H9 (cell line): ENCODE measurements around the gene CST6. TPM values are rescaled to one million over a fixed set of nuclear protein-coding genes. Genes with fewer than 3 reads are reported as not detected.

Experiments
- DNase-seq: peaks from one replicate; pipeline ENCODE4 v3.0.0-alpha.2; 2017
- H2AFZ ChIP-seq: one replicate; pipeline ENCODE4 v1.6.1; 2013; ENCODE audit warnings: mild to moderate bottlenecking, low read length, control low read depth, moderate library complexity
- H2AK5ac ChIP-seq: 2 replicates; pipeline ENCODE4 v1.6.1; 2013; ENCODE audit warnings: low read length, control low read depth, mixed read lengths; ENCODE audit not compliant: insufficient read length
- H2BK120ac ChIP-seq: one replicate; pipeline ENCODE4 v1.6.1; 2013; ENCODE audit warnings: low read depth, mild to moderate bottlenecking, low read length, control low read depth, inconsistent platforms; ENCODE audit not compliant: poor library complexity, severe bottlenecking
- H2BK12ac ChIP-seq: 2 replicates; pipeline ENCODE4 v1.6.1; 2013; ENCODE audit warnings: low read length, control low read depth, mixed read lengths, low read depth; ENCODE audit not compliant: insufficient read length
- H2BK15ac ChIP-seq: 2 replicates; pipeline ENCODE4 v1.6.1; 2013; ENCODE audit warnings: low read depth, low read length, control low read depth
- H2BK20ac ChIP-seq: one replicate; pipeline ENCODE4 v1.6.1; 2013; ENCODE audit warnings: low read depth, mild to moderate bottlenecking, low read length, control low read depth, inconsistent platforms; ENCODE audit not compliant: poor library complexity, severe bottlenecking
- H2BK5ac ChIP-seq: 2 replicates; pipeline ENCODE4 v1.6.1; 2013; ENCODE audit warnings: low read length, control low read depth, mixed read lengths; ENCODE audit not compliant: insufficient read length
- H3K14ac ChIP-seq: 2 replicates; pipeline ENCODE4 v1.6.1; 2013; ENCODE audit warnings: low read length, control low read depth; ENCODE audit not compliant: insufficient read depth
- H3K18ac ChIP-seq: 2 replicates; pipeline ENCODE4 v1.6.1; 2013; ENCODE audit warnings: low read depth, mild to moderate bottlenecking, mixed read lengths, low read length, control low read depth; ENCODE audit not compliant: insufficient read length
- H3K23ac ChIP-seq: 2 replicates; pipeline ENCODE4 v1.6.1; 2013; ENCODE audit warnings: low read length, control low read depth, mixed read lengths, low read depth; ENCODE audit not compliant: insufficient read length
- H3K23me2 ChIP-seq: 2 replicates; pipeline ENCODE4 v1.6.1; 2013; ENCODE audit warnings: low read depth, mild to moderate bottlenecking, mixed read lengths, low read length, control low read depth; ENCODE audit not compliant: insufficient read length, poor library complexity, severe bottlenecking
- H3K27ac ChIP-seq: 2 replicates; pipeline ENCODE4 v1.5.1; 2013; ENCODE audit warnings: low read length, control low read depth, mixed read lengths, low read depth; ENCODE audit not compliant: insufficient read length
- H3K27me3 ChIP-seq: 2 replicates; pipeline ENCODE4 v1.6.1; 2013; ENCODE audit warnings: low read length, control low read depth, inconsistent platforms; ENCODE audit not compliant: insufficient read depth
- H3K4ac ChIP-seq: 2 replicates; pipeline ENCODE4 v1.6.1; 2013; ENCODE audit warnings: low read depth, mild to moderate bottlenecking, control low read depth, inconsistent platforms, low read length, moderate library complexity
- H3K4me1 ChIP-seq: 2 replicates; pipeline ENCODE4 v1.6.1; 2013; ENCODE audit warnings: low read length, control low read depth, inconsistent platforms; ENCODE audit not compliant: insufficient read depth
- H3K4me2 ChIP-seq: 2 replicates; pipeline ENCODE4 v1.6.1; 2013; ENCODE audit warnings: low read length, control low read depth, mixed read lengths; ENCODE audit not compliant: insufficient read length, insufficient read depth
- H3K56ac ChIP-seq: 2 replicates; pipeline ENCODE4 v1.6.1; 2013; ENCODE audit warnings: low read depth, mild to moderate bottlenecking, mixed read lengths, low read length, control low read depth; ENCODE audit not compliant: insufficient read length
- H3K79me1 ChIP-seq: 2 replicates; pipeline ENCODE4 v1.6.1; 2013; ENCODE audit warnings: low read depth, mild to moderate bottlenecking, moderate library complexity, low read length, control low read depth, inconsistent platforms; ENCODE audit not compliant: insufficient read depth, poor library complexity, severe bottlenecking
- H3K79me2 ChIP-seq: 2 replicates; pipeline ENCODE4 v1.6.1; 2013; ENCODE audit warnings: low read length, control low read depth, inconsistent platforms; ENCODE audit not compliant: insufficient read depth
- H3K9ac ChIP-seq: 2 replicates; pipeline ENCODE4 v1.6.1; 2013; ENCODE audit warnings: low read length, control low read depth, mixed read lengths; ENCODE audit not compliant: insufficient read length; ENCODE audit errors: extremely low read depth
- H3K9me3 ChIP-seq: one replicate; pipeline ENCODE4 v1.6.1; 2013; ENCODE audit warnings: low read depth, low read length, inconsistent platforms; ENCODE audit not compliant: control insufficient read depth
- H3T11ph ChIP-seq: one replicate; pipeline ENCODE4 v1.6.1; 2013; ENCODE audit warnings: mild to moderate bottlenecking, low read length, control low read depth, inconsistent platforms
- H4K20me1 ChIP-seq: one replicate; pipeline ENCODE4 v1.6.1; 2013; ENCODE audit not compliant: control insufficient read depth, insufficient read length, insufficient read depth
- H4K5ac ChIP-seq: 2 replicates; pipeline ENCODE4 v1.6.1; 2013; ENCODE audit warnings: low read depth, mild to moderate bottlenecking, mixed read lengths, low read length, control low read depth; ENCODE audit not compliant: insufficient read length
- H4K8ac ChIP-seq: replicated peaks from 2 replicates; pipeline ENCODE4 v1.6.1; 2013; ENCODE audit warnings: low read length, control low read depth, mixed read lengths, low read depth; ENCODE audit not compliant: insufficient read length
- H4K91ac ChIP-seq: 2 replicates; pipeline ENCODE4 v1.6.1; 2013; ENCODE audit warnings: low read depth, mild to moderate bottlenecking, moderate library complexity, mixed read lengths, low read length, control low read depth; ENCODE audit not compliant: insufficient read length
- H3K27ac Mint-ChIP-seq, 3 experiments: 2 replicates in 2 of 3; 3 replicates in 1 of 3; pipeline ENCODE4 v1.8.0; 2020 to 2021; ENCODE audit warnings: mixed read lengths in 3 of 3, mild to moderate bottlenecking in 1 of 3, moderate library complexity in 1 of 3
- H3K27me3 Mint-ChIP-seq: 2 replicates; pipeline ENCODE4 v1.8.0; 2021; ENCODE audit warnings: low read depth, mild to moderate bottlenecking, moderate library complexity, mixed read lengths
- H3K36me3 Mint-ChIP-seq, 3 experiments: 2 replicates in 2 of 3; 3 replicates in 1 of 3; pipeline ENCODE4 v1.8.0; 2020 to 2021; ENCODE audit warnings: low read depth in 3 of 3, mixed read lengths in 3 of 3; ENCODE audit not compliant: insufficient read depth in 1 of 3
- H3K4me1 Mint-ChIP-seq, 2 experiments: 2 replicates each; pipeline ENCODE4 v1.8.0; 2020; ENCODE audit warnings: mixed read lengths in 2 of 2
- H3K4me3 Mint-ChIP-seq, 2 experiments: 2 replicates in 1 of 2; 3 replicates in 1 of 2; pipeline ENCODE4 v1.8.0; 2020 to 2021; ENCODE audit warnings: mild to moderate bottlenecking in 2 of 2, mixed read lengths in 2 of 2, moderate library complexity in 1 of 2
- H3K9me3 Mint-ChIP-seq, 2 experiments: 2 replicates in 1 of 2; 3 replicates in 1 of 2; pipeline ENCODE4 v1.8.0; 2020; ENCODE audit warnings: mild to moderate bottlenecking in 2 of 2, mixed read lengths in 2 of 2, moderate library complexity in 1 of 2
- WGBS: extraction: QIAGEN DNeasy Blood & Tissue Kit; methylation state at CpG from one replicate; pipeline ENCODE4 v1.1.7; 2013; ENCODE audit warnings: missing lambda C conversion rate, low lambda C conversion rate, mixed read lengths; ENCODE audit not compliant: insufficient read length; ENCODE audit errors: extremely low coverage; 5-methylcytosine and 5-hydroxymethylcytosine counted together
- total RNA-seq: library from RNA; stranded (reverse); gene quantifications from 2 replicates; pipeline ENCODE4 v1.2.1, GENCODE V29; 2021
- TF ChIP-seq, protein P1 (sequence below): fragments of 200-600 bp; sonication (generic); conservative IDR thresholded peaks from 3 replicates; pipeline ENCODE4 v1.8.0; 2021; ENCODE audit warnings: antibody characterized with exemption, mild to moderate bottlenecking

Gene CST6
- total RNA-seq, 1 experiment from 2014 or later = not detected

DNA sequence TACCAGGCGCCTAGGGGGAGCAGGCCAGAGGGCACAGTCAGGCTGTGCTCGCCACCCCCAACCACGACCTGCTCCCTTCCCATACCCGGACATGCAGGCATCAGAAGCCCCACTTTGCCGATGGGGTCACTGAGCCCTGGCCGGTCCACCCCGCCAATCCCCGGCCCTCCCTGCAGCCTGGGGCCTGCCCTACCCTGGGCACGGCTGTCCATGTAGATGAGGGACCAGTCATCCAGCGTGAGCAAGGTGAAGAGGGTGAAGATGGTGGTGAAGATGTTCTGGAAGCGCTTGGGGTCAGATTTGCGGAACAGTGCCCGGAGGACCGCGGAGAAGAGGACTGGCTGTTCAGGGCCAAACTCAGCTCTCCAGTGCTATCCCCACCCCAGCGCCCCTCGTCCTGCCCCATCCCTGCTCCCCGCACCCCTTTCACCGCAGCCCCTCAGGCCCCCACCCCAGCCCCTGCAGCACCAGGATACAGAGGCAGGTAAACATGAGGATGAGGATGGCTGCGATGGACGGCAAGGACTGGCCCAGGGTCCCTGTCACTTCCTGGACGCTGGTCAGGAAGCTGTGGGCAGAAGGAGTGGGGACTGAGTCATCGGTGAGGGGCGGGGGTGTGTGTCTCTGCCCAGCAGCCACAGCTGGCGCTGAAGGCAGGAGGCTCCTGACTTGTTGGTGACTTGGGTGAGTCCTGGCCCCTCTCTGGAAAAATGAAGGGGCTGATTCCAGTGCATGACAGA is 9.0 kb downstream of the CST6 start:
- Histone ChIP-seq H3K4me1 (no peaks in the 10 kb centered on the region), H2BK5ac (no peak overlapping the region), H4K5ac (no peak overlapping the region), H3K18ac (no peak overlapping the region), H3K4ac (no peak overlapping the region), H3K27ac (no peak overlapping the region), H3K14ac (no peak overlapping the region), H3K79me1 (no peaks in the 10 kb centered on the region), H2BK15ac (no peak overlapping the region), H3K23ac (no peak overlapping the region), H2BK12ac (no peak overlapping the region), H3K27me3 (no peaks in the 10 kb centered on the region; the same call in 1 of the 2 replicates), H3K79me2 (no peaks in the 10 kb centered on the region), H4K20me1 (no peaks in the 10 kb centered on the region), H3T11ph (no peak overlapping the region), H2BK20ac (no peak overlapping the region), H3K9me3 (no peaks in the 10 kb centered on the region), H2AK5ac (no peak overlapping the region), H2BK120ac (no peak overlapping the region), H4K8ac (no peak overlapping the region), H3K4me2 (no peak overlapping the region), H4K91ac (no peak overlapping the region), H3K23me2 (peaks cover 3% of the 10 kb centered on the region), H3K56ac (no peak overlapping the region), H2AFZ (no peak overlapping the region), H3K9ac (no peak overlapping the region)
- Mint-ChIP-seq H3K4me3 (no peak overlapping the region), H3K27me3 (peaks cover 38% of the 10 kb centered on the region), H3K27ac (no peak overlapping the region; a peak in 1 of 7 replicates), H3K4me1 (peaks cover 0 to 3% of the 10 kb centered on the region in 2 experiments; a peak in 3 of 4 replicates), H3K36me3 (no peaks in the 10 kb centered on the region; a peak in 1 of 7 replicates), H3K9me3 (no peaks in the 10 kb centered on the region; a peak in 1 of 5 replicates)
- DNase-seq = no peak
- WGBS = no CpG with 5 or more reads among the region's 25 CpGs
- TF ChIP-seq, protein P1, sequence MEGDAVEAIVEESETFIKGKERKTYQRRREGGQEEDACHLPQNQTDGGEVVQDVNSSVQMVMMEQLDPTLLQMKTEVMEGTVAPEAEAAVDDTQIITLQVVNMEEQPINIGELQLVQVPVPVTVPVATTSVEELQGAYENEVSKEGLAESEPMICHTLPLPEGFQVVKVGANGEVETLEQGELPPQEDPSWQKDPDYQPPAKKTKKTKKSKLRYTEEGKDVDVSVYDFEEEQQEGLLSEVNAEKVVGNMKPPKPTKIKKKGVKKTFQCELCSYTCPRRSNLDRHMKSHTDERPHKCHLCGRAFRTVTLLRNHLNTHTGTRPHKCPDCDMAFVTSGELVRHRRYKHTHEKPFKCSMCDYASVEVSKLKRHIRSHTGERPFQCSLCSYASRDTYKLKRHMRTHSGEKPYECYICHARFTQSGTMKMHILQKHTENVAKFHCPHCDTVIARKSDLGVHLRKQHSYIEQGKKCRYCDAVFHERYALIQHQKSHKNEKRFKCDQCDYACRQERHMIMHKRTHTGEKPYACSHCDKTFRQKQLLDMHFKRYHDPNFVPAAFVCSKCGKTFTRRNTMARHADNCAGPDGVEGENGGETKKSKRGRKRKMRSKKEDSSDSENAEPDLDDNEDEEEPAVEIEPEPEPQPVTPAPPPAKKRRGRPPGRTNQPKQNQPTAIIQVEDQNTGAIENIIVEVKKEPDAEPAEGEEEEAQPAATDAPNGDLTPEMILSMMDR = no peak
